Lower leg skin (tissue), 4 donors: ENCODE measurements around the gene PDYN. TPM values are rescaled to one million over a fixed set of nuclear protein-coding genes. Genes with fewer than 3 reads are reported as not detected.

Source experiments
- DNase-seq, 2 donors: peaks; one replicate each; pipeline ENCODE4 v3.0.0-alpha.2; 2019; ENCODE audit warnings: low spot score in 2 of 2
- H3K4me3 ChIP-seq: fragments of 200-600 bp; sonication (generic); 2 replicates; pipeline ENCODE4 v1.5.1; 2017; ENCODE audit warnings: mild to moderate bottlenecking, low read depth; ENCODE audit not compliant: poor library complexity, severe bottlenecking
- POLR2A ChIP-seq, 2 donors: fragments of 450-650 bp; IDR thresholded peaks; one replicate each; pipeline ENCODE4 v1.6.1; 2016 to 2017; ENCODE audit warnings: antibody characterized with exemption in 2 of 2, mild to moderate bottlenecking in 1 of 2, moderate library complexity in 1 of 2
- WGBS, 2 donors: methylation state at CpG; one replicate each; pipeline ENCODE4 v1.1.5; 2018; 5-methylcytosine and 5-hydroxymethylcytosine counted together
- intact Hi-C: fragments of 100-400 bp; cut with DNase I; formaldehyde crosslinking; loops from one replicate; pipeline ENCODE4 v1.15.0; 2023; ENCODE audit warnings: low total_unique reads
- total RNA-seq, 4 donors: library from RNA; depleted of rRNA; stranded (reverse); fragments of >200 nt; gene quantifications; one replicate each; pipeline ENCODE4 v1.1.0, GENCODE V29; 2016
- TF ChIP-seq, protein P1 (sequence below), 3 donors: fragments of 450-650 bp; IDR thresholded peaks; one replicate each; pipeline ENCODE4 v1.5.1; 2016; ENCODE audit warnings: antibody characterized with exemption in 3 of 3, mild to moderate bottlenecking in 3 of 3, moderate library complexity in 2 of 3

The PDYN gene
- total RNA-seq, 4 donors from 2014 or later, result not detected

- DNase-seq, result peak in 1 of 2 donors; percentile 20
- intact Hi-C loops, result no loop called here
- 66 to 72% methylated on average over 3 of the region's 3 CpGs for WGBS, 2 donors
- TF ChIP-seq, protein P1, sequence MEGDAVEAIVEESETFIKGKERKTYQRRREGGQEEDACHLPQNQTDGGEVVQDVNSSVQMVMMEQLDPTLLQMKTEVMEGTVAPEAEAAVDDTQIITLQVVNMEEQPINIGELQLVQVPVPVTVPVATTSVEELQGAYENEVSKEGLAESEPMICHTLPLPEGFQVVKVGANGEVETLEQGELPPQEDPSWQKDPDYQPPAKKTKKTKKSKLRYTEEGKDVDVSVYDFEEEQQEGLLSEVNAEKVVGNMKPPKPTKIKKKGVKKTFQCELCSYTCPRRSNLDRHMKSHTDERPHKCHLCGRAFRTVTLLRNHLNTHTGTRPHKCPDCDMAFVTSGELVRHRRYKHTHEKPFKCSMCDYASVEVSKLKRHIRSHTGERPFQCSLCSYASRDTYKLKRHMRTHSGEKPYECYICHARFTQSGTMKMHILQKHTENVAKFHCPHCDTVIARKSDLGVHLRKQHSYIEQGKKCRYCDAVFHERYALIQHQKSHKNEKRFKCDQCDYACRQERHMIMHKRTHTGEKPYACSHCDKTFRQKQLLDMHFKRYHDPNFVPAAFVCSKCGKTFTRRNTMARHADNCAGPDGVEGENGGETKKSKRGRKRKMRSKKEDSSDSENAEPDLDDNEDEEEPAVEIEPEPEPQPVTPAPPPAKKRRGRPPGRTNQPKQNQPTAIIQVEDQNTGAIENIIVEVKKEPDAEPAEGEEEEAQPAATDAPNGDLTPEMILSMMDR (IDR thresholded peaks at IDR 0.05), result no peak
- TF ChIP-seq POLR2A (IDR thresholded peaks at IDR 0.05), result no peak
- no peak overlapping the region for H3K4me3 ChIP-seq
These were observed 7.3 kb upstream of the PDYN start for GRCh38 chr20:2001119-2001518.

DNA sequence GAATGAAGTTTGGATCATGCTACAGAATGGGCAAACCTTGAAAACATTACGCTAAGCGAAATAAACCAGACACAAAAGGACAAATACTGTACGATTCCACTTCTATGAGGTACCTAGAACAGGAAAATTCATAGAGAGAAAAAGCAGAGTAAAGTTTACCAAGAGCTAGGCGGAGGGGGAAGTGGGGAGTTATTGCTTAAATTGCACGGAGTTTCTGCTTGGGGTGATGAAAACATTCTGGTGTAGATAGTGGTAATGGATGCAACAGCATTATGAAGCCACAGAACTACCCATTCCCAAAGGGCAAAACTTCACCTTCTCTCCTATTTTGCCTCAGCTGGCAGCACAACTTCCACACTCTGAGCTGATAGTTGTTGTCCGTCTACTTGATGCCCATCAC, 6.4 kb upstream of the PDYN start:
- WGBS, 2 donors, result 67 to 83% methylated on average over 6 of the region's 6 CpGs
- no peak overlapping the region for H3K4me3 ChIP-seq
- DNase-seq, result no peak
- TF ChIP-seq POLR2A (IDR thresholded peaks at IDR 0.05), result no peak
- TF ChIP-seq, protein P1 (IDR thresholded peaks at IDR 0.05), result no peak
- intact Hi-C loops, result no loop called here

DNA sequence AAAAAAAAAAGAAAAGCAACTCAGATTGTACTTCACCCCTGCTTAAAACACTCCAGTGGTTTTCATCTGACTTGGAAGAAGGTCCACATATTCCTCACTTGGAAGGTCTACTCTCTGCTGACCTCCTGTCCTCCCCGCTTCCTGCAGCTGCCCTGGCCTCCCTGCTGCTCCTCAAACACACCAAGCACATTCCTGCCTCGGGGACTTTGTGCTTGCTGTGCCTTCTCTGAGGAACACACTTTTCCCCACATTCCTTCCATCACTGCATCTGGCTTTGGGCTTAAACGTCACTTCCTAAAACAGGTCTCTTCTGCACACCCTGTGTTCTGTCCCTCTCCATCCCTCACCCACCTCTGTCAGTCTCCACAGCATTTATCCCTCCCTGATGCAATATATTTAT, 4.9 kb upstream of the PDYN start:
- no peak overlapping the region for H3K4me3 ChIP-seq
- intact Hi-C loops, result no loop called here
- no peak for DNase-seq
- TF ChIP-seq POLR2A (IDR thresholded peaks at IDR 0.05), result no peak
- 57 to 65% methylated on average over 3 of the region's 3 CpGs for WGBS, 2 donors

GRCh38 chr20:1998193-1998520, 4.3 kb upstream of the PDYN start:
- TF ChIP-seq, protein P1 (IDR thresholded peaks at IDR 0.05), result no peak
- TF ChIP-seq POLR2A (IDR thresholded peaks at IDR 0.05), result no peak
- H3K4me3 ChIP-seq, result no peak overlapping the region
- intact Hi-C loops, result no loop called here
- 65 to 85% methylated on average over 4 of the region's 4 CpGs for WGBS, 2 donors
- peak in 1 of 2 donors; percentile 70 for DNase-seq

GRCh38 chr20:1997483-1998192, 3.8 kb upstream of the PDYN start:
- 73 to 85% methylated on average over 15 of the region's 15 CpGs for WGBS, 2 donors
- TF ChIP-seq, protein P1 (IDR thresholded peaks at IDR 0.05), result no peak
- TF ChIP-seq POLR2A (IDR thresholded peaks at IDR 0.05), result no peak
- no peak overlapping the region for H3K4me3 ChIP-seq
- peak in 1 of 2 donors; percentile 66 for DNase-seq
- intact Hi-C loops, result no loop called here

DNA sequence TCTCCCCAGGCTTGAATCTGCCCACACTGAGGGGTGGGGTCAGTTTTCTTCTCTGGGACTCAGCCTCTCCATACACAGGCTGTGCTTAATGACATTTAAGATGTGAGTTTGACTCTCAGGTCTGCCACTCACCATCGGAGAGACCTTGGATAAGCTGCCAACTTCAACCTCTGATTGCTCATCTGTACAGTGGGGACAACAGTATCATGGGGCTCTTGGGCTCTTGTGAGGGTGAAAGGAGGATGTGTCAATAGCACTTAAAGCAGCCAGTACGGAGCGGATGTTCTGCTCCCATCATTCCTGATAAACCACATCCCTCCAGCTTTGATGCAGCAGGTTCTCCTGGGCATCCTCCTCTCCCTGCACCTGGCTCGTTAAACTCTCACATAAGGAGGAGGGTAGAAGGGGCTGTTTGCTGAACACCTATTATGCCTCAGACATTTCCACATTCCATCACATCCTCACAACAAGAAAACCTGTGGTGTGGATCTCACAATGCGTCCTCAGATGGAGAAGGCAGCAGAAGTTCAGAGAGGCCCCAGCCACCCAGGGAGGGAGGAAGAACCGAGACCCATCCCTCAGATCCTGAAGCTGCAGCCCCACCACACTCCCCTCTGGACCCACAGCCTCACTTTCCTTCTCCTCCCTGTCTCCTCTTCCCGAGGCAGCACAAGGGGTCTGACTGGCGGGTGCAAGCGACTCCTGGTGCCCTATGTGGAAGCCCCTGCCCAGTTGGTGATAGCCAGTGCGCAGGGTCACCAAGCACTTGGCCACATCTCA, 1.9 kb upstream of the PDYN start:
- H3K4me3 ChIP-seq, result no peak overlapping the region
- intact Hi-C loops, result no loop called here
- TF ChIP-seq, protein P1 (IDR thresholded peaks at IDR 0.05), result no peak
- no peak for TF ChIP-seq POLR2A (IDR thresholded peaks at IDR 0.05)
- 88 to 89% methylated on average over 10 of the region's 10 CpGs for WGBS, 2 donors
- peak in 1 of 2 donors; percentile 61 for DNase-seq
